K562 (cell line): ENCODE results near the gene KBTBD4. TPM values are rescaled to one million over a fixed set of nuclear protein-coding genes. Genes with fewer than 3 reads are reported as not detected.

Experiments used
- BHLHE40 ChIP-seq: IDR thresholded peaks from 2 replicates; pipeline ENCODE4 v1.6.1; 2011; ENCODE audit warnings: low read length, improper control_type of control experiment
- ELF4 ChIP-seq: fragments of 450-650 bp; formaldehyde crosslinking; IDR thresholded peaks from 2 replicates; pipeline ENCODE4 v1.4.0; 2022; ENCODE audit warnings: missing genetic modification characterization
- KAT2B ChIP-seq: IDR thresholded peaks from one replicate; pipeline ENCODE4 v1.6.1; 2012; ENCODE audit warnings: low read depth, mild to moderate bottlenecking, control low read depth, inconsistent platforms, low read length, moderate library complexity
- KDM4B ChIP-seq, 2 experiments: fragments of 450-650 bp in 1 of 2; sonication (generic) in 1 of 2; IDR thresholded peaks; 2 replicates each; pipeline ENCODE4 v1.6.1; 2016 to 2017; ENCODE audit warnings: borderline replicate concordance in 2 of 2, antibody characterized with exemption in 1 of 2, low read depth in 1 of 2, mild to moderate bottlenecking in 1 of 2
- MBD2 ChIP-seq: sonication (generic); IDR thresholded peaks from 2 replicates; pipeline ENCODE4 v1.6.1; 2016; ENCODE audit warnings: low read depth, borderline replicate concordance
- MYC ChIP-seq, 2 experiments: fragments of 250-450 bp in 1 of 2; sonication (Bioruptor Pico) in 1 of 2; IDR thresholded peaks; 2 replicates each; pipeline versions ENCODE4 v1.5.1 to v1.6.1; 2012 to 2021; ENCODE audit warnings: low read depth in 2 of 2, borderline replicate concordance in 1 of 2, improper control_type of control experiment in 1 of 2, low read length in 1 of 2, mild to moderate bottlenecking in 1 of 2, moderate library complexity in 1 of 2
- NR1H2 ChIP-seq: sonication (generic); formaldehyde crosslinking; IDR thresholded peaks from 2 replicates; pipeline ENCODE4 v1.4.0; 2020; ENCODE audit warnings: mild to moderate bottlenecking, missing genetic modification reagents
- POLR3A ChIP-seq: IDR thresholded peaks from 2 replicates; pipeline ENCODE4 v1.6.1; 2011; ENCODE audit warnings: borderline replicate concordance, mild to moderate bottlenecking, moderate library complexity; ENCODE audit not compliant: insufficient read length, insufficient read depth; ENCODE audit errors: extremely low read depth
- PTBP1 ChIP-seq: fragments of 200-400 bp; formaldehyde crosslinking; IDR thresholded peaks from 2 replicates; pipeline ENCODE4 v1.6.1; 2017; ENCODE audit warnings: low read depth, low read length
- SMAD4 ChIP-seq: fragments of 250-450 bp; sonication (Bioruptor Pico); conservative IDR thresholded peaks from 2 replicates; pipeline ENCODE4 v1.8.0; 2021; ENCODE audit warnings: inconsistent platforms, mild to moderate bottlenecking, moderate library complexity
- TAL1 ChIP-seq: fragments of 450-650 bp; IDR thresholded peaks from 2 replicates; pipeline ENCODE4 v1.6.1; 2016; ENCODE audit warnings: mild to moderate bottlenecking
- ZBTB7A ChIP-seq: IDR thresholded peaks from 2 replicates; pipeline ENCODE4 v1.6.1; 2011; ENCODE audit warnings: low read depth, mild to moderate bottlenecking, low read length, moderate library complexity, borderline replicate concordance; ENCODE audit not compliant: control insufficient read depth
- ZC3H11A ChIP-seq: IDR thresholded peaks from 2 replicates; pipeline ENCODE4 v1.6.1; 2012; ENCODE audit warnings: low read depth, low read length, improper control_type of control experiment
- ZC3H4 ChIP-seq: sonication (generic); formaldehyde crosslinking; IDR thresholded peaks from 2 replicates; pipeline ENCODE4 v1.9.0; 2021; ENCODE audit warnings: missing genetic modification reagents, borderline replicate concordance
- ZNF121 ChIP-seq: sonication (generic); formaldehyde crosslinking; conservative IDR thresholded peaks from 2 replicates; pipeline ENCODE4 v1.8.0; 2022; ENCODE audit warnings: missing genetic modification reagents
- ZNF57 ChIP-seq: fragments of 450-650 bp; formaldehyde crosslinking; IDR thresholded peaks from 2 replicates; pipeline ENCODE4 v1.4.0; 2020; ENCODE audit warnings: mild to moderate bottlenecking, moderate library complexity
- polyA plus RNA-seq, 8 experiments: library from polyadenylated mRNA; depleted of rRNA in 4 of 8; stranded (reverse) in 5 of 8; unstranded in 3 of 8; fragments of >200 nt; fragmentation: Nextera tagmentation in 2 of 8; fragmentation: Illumina TruSeq in 1 of 8; extraction: Ambion mirVana in 2 of 8; extraction: Trizol in 1 of 8; gene quantifications; 2 replicates each; pipeline versions ENCODE4 v1.2.1 to v1.2.3, GENCODE V29; 2011 to 2014; ENCODE audit warnings: inconsistent platforms in 1 of 8, missing spikeins in 1 of 8
- total RNA-seq, 7 experiments: library from RNA; depleted of rRNA in 6 of 7; stranded (reverse); fragments of >200 nt in 6 of 7; fragmentation: Illumina TruSeq in 2 of 7; extraction: Trizol in 2 of 7; gene quantifications; 2 replicates each; pipeline versions ENCODE4 v1.2.1 to v1.2.3, GENCODE V29; 2011 to 2021; ENCODE audit warnings: low replicate concordance in 1 of 7
- TF ChIP-seq, protein P1 (sequence below): fragments of 450-650 bp; IDR thresholded peaks from 2 replicates; pipeline ENCODE4 v1.6.1; 2016; ENCODE audit warnings: antibody characterized with exemption
- TF ChIP-seq, protein P2 (sequence below): fragments of 250-450 bp; sonication (Bioruptor Pico); IDR thresholded peaks from 2 replicates; pipeline ENCODE4 v1.8.0; 2022; ENCODE audit warnings: inconsistent platforms
- TF ChIP-seq, protein P3 (sequence below), 2 experiments: fragments of 450-650 bp in 1 of 2; IDR thresholded peaks; 2 replicates each; pipeline ENCODE4 v1.6.1; 2011 to 2017; ENCODE audit warnings: low read depth in 2 of 2, antibody characterized with exemption in 1 of 2, borderline replicate concordance in 1 of 2, low read length in 1 of 2, mild to moderate bottlenecking in 1 of 2, mixed read lengths in 1 of 2; ENCODE audit not compliant: control insufficient read depth in 1 of 2

The KBTBD4 gene
- total and polyA plus RNA-seq, 9 of the 15 experiments (the other 6 are each of a cell fraction or from before 2014, with no cell fraction given) = 7.0 to 33.9 (median 13.3) TPM

DNA sequence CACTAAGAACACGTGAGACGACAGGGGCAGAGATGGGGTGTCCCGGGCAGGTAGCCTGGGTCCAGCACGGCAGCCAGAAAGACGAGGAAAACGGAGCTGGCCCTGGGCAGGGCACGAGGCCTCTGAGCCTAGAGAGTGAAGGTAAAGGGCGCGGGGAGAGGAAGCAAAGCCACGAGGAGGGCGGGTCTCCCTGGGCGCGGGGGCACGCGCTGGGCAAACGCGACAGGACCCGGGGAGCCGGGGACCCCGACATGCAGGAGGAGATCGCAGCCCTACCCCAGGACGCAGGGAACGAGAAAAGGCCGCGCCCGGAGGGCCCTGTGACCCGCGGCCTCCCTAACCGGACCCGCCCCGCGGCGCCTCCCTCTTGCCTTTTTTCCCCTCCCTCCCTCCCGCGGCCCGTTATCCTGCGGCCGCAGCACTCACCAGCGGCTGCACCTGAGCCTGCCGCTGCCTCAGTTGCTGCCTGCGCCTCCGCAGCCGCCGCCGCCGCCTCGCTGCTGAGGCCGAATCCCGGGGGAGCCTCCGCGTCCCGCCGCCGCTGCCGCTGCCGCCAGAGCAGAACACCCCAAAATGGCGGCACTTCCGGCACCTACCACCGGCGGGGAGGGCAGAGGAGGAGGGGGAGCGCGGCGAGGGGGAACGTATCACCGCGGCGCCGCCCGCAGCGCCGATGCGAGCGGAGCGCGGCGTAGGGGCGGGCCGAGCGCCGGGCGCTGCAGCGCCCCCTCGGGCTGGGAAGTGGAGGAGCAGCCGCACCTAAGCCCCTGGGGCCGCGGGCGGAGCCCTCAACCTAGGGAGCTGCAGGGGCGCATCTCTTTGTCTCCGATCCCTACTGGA is 26.0 kb downstream of the KBTBD4 start, which contains the start of gene CELF1 (continued):
- TF ChIP-seq, protein P1, sequence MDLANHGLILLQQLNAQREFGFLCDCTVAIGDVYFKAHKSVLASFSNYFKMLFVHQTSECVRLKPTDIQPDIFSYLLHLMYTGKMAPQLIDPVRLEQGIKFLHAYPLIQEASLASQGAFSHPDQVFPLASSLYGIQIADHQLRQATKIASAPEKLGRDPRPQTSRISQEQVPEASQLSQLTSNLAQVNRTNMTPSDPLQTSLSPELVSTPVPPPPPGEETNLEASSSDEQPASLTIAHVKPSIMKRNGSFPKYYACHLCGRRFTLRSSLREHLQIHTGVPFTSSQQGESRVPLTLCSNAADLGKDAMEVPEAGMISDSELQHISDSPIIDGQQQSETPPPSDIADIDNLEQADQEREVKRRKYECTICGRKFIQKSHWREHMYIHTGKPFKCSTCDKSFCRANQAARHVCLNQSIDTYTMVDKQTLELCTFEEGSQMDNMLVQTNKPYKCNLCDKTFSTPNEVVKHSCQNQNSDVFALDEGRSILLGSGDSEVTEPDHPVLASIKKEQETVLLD = peak; percentile 34; the same call in 1 of the 2 replicates
- TF ChIP-seq POLR3A (no peak), ZBTB7A (peak; percentile 92), ZNF121 (CRISPR knock-in tag) (no peak), ZC3H4 (0 out of 2 replicates have a peak, but pooled peaks have one; percentile 36), PTBP1 (no peak), BHLHE40 (peak; percentile 7; the same call in 1 of the 2 replicates), SMAD4 (CRISPR knock-in tag) (peak; percentile 54; the same call in 1 of the 2 replicates), ELF4 (CRISPR knock-in tag) (peak; percentile 79; the same call in 1 of the 2 replicates), KAT2B (no peak), MBD2 (peak; percentile 46; the same call in 1 of the 2 replicates), MYC (IDR thresholded peaks at IDR 0.05; ENCODE audit: low read depth, low read length) (peak; percentile 69; the same call in 1 of the 2 replicates), MYC (CRISPR knock-in tag; IDR thresholded peaks at IDR 0.05; ENCODE audit: borderline replicate concordance, low read depth) (peak; percentile 78; the same call in 1 of the 2 replicates), ZNF57 (CRISPR knock-in tag) (0 out of 2 replicates have a peak, but pooled peaks have one; percentile 33), ZC3H11A (0 out of 2 replicates have a peak, but pooled peaks have one; percentile 45), KDM4B (IDR thresholded peaks at IDR 0.05; ENCODE audit: borderline replicate concordance in 2 of 2, low read depth in 1 of 2) (peak in 1 of 2 experiments; percentile 98; a peak in 2 of 4 replicates), NR1H2 (CRISPR knock-in tag) (0 out of 2 replicates have a peak, but pooled peaks have one; percentile 36), TAL1 (no peak)
- TF ChIP-seq, protein P2, sequence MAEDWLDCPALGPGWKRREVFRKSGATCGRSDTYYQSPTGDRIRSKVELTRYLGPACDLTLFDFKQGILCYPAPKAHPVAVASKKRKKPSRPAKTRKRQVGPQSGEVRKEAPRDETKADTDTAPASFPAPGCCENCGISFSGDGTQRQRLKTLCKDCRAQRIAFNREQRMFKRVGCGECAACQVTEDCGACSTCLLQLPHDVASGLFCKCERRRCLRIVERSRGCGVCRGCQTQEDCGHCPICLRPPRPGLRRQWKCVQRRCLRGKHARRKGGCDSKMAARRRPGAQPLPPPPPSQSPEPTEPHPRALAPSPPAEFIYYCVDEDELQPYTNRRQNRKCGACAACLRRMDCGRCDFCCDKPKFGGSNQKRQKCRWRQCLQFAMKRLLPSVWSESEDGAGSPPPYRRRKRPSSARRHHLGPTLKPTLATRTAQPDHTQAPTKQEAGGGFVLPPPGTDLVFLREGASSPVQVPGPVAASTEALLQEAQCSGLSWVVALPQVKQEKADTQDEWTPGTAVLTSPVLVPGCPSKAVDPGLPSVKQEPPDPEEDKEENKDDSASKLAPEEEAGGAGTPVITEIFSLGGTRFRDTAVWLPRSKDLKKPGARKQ (CRISPR knock-in tag) = no peak
- TF ChIP-seq, protein P3, sequence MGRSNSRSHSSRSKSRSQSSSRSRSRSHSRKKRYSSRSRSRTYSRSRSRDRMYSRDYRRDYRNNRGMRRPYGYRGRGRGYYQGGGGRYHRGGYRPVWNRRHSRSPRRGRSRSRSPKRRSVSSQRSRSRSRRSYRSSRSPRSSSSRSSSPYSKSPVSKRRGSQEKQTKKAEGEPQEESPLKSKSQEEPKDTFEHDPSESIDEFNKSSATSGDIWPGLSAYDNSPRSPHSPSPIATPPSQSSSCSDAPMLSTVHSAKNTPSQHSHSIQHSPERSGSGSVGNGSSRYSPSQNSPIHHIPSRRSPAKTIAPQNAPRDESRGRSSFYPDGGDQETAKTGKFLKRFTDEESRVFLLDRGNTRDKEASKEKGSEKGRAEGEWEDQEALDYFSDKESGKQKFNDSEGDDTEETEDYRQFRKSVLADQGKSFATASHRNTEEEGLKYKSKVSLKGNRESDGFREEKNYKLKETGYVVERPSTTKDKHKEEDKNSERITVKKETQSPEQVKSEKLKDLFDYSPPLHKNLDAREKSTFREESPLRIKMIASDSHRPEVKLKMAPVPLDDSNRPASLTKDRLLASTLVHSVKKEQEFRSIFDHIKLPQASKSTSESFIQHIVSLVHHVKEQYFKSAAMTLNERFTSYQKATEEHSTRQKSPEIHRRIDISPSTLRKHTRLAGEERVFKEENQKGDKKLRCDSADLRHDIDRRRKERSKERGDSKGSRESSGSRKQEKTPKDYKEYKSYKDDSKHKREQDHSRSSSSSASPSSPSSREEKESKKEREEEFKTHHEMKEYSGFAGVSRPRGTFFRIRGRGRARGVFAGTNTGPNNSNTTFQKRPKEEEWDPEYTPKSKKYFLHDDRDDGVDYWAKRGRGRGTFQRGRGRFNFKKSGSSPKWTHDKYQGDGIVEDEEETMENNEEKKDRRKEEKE (IDR thresholded peaks at IDR 0.05; ENCODE audit: borderline replicate concordance in 1 of 2, control insufficient read depth in 1 of 2, low read depth in 2 of 2, low read length in 1 of 2) = 0 out of 4 replicates have a peak, but pooled peaks of 1 of the 2 experiments have one; percentile 56
